NCI-H524 treated with DMSO at 0.1 percent for 48 hours (cell line): Measurements from ENCODE around the gene RHCG.

Experiments used
- DNase-seq: peaks from one replicate; lab custom pipeline; 2025; lab: John Stamatoyannopoulos, UW

RHCG gene

DNA sequence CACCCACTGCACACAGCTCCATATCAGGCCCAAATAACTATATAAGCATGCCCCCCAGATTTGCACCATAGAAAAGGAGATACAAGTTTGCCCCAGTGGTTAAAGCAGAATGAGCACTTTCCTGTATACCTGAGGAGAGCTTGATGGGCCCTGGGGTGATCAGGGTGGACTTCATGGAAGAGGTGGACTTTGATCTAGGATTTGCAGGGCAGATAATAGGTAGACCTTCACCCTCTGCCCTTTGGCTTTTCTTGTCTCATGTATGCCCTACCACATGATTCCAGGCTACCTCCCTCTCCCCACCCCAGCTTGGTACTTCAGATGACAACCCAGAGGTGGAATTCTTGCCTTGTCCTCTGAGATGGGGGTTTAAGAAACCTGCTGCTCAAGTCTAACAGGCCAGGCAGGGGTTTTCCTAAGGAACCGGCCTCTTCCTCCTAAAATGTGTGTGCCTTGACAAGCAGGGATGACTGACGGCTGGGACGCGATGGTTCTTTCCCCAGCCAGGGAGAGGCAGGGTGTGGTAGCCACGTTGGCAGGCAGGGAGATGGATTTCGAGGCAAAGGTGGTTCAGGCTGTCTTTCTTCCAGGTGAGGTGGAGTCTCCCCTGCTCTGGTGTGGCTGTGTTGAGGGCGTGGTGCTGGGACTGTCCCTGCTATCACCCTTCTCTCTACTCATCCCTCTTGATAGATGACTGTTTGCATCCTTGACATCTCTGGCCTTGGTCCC is 6.6 kb upstream of the RHCG start:
- DNase-seq, result no peak

DNA sequence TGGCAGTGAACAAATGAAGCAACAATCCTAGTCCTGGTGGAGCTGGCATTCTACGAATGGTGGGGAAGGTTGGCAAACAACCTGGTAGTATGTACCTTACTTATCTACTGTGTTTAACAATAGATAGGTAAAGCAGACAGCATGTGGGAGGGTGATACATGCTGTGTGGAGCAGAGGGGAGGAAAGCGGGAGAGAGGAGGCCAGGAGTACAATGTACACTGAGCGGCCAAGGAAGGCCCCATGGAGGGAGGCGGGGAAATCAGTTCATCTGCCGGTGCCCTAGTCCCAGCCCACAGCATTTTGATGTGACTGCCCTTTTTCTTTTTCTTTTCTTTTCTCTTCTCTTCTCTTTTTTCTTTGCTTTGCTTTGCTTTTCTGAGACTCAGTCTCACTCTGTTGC is 5.3 kb upstream of the RHCG start:
- DNase-seq, result no peak

DNA sequence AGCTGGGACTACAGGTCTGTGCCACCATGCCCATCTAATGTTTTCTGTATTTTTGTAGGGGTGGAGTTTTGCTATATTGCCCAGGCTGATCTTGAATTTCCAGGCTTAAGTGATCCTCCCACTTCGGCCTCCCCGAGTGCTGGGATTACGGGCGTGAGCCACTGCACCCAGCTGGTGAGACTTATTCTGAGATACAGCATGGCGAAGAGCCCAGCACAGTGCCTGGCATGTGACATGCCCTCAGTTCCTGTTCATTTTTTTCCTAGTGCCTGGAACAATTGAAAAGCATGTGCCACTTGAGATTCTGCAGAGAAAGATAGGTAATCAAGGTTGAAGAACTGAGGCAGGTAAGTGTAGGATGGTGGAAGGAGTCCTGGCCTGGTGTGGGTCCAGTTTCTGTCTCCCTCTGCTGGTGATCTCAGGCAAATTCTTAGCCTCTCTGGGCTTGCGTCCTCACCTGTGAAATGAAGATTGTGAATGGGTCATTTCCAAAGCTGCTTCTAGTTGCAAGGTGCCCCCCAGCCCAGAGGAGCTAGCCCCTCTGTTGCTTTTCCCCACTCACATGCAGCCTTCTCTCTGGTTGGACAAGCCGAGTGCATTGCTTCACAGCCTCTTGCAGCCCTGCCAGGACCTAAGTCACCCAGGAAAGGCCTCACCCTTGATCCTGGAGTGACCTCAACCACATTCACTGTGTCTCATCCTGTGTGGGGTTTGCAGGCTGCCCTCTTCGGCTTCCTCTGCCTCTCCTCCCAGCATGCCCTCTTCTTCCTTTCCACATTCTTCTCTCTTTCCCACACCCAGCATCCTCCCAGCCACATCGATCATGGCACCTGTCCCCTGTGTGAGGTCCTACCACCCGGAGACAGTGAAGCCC is 4.3 kb upstream of the RHCG start:
- DNase-seq, result no peak

DNA sequence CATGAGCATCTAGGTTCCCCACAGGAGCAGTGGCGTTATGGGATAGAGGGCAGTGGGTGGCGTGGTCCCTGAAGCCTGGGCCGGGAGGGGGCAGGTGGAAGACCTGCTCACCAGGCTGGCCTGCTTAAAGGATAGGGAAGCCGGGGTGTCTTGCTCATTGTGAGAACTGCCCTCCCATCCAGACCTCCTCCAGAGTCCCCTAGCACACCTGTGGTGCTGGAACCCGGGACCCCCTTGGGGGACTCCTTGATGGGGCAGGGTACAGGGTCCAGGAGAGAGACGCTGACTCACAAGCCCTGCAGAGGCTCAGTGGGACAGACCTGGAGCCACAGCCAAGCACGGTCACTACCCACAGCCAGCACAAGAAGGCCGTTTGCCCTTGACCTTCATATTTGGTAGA is 2.8 kb upstream of the RHCG start:
- DNase-seq, result no peak

DNA sequence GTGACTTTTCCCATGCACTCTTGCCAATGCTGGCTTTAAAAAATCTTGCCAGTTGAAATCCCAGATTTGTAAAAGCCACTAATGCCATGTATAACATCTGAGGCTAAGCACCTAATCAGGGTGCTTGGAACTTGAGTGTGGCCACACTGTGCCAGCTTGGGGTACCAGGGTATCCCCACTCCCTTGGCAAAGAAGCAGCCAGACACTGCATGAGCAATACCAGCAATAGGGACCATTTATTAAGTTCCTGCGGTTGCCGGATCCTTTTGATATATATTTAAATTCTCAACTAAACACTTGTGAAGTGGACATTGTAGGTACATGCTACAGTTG is 2.2 kb upstream of the RHCG start:
- DNase-seq, result no peak

DNA sequence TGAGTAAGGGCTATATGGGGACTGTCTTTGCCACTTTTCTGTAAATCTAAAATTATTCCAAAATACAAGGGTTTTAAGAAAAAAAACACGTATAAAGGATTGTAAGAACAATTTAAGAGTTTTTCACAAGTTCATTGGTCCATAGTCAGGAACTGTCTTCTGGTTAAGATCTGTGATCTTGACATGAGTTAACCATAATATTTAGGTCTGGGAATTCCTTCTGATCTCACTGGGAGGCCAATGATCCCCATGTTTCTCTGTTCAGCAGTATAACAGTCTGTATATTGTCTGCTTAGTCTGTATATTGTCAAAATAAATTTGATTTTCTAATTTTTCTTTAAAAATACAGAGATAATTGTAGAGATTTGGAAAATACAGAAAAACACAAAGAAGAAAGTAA is 848 bp upstream of the RHCG start:
- no peak for DNase-seq

DNA sequence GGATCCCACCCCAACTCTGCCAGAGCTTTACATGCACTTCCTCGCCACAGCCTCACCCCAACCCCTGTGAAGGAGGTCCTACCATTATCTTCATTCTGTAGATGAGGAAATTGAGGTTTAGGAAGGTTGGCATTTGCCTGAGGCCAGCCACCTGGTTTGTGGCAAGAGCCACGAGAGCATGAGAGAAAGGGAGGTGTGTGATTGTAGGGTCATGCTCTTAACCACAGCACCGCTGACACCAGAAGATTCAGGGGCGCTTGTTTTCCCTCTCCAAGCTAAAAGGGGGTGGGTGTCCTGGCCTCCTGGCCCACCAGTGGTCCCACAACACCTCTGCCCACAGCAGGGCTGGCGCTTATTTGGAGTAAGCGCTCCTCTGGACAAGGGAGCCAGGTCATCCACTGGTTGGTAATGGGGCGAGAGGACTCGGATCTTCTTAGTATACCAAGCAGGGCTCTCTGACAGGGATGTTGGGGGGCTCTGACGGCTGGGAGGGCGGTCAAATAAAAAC is 691 bp downstream of the RHCG start:
- no peak for DNase-seq

DNA sequence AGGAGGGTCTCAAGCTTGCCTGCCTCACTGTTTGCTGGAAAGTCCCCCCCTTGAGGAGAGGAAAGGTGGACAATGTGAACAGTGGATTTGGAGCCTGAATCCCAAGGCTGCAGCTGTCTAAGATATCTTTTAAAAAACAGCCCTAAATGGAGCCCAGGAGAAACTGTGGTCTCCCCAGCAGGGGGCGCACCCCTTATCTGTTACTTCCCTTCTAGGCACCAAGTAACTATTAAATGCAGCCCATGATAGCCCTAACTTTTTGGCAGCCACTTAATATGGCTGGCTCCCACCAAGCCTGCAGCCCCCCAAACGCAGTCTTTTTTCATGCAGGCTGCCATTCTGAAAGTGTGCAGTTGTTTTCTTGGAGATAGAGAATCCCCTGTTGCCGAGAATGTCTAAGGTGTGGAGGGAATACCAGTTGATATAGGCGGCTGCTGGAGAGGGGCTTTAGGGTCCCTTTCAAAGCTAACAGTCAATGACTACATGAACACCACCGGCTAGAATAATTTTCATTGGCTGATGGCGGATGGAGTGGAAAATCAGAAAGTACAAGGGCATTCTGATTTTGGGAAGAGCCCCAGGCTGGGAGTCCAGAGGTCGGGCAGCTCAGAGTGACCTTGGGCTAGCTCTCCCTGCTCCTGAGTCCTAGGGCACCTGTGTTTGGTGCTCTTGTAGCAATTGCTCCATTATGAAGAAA is 1.3 kb downstream of the RHCG start:
- DNase-seq, result no peak

DNA sequence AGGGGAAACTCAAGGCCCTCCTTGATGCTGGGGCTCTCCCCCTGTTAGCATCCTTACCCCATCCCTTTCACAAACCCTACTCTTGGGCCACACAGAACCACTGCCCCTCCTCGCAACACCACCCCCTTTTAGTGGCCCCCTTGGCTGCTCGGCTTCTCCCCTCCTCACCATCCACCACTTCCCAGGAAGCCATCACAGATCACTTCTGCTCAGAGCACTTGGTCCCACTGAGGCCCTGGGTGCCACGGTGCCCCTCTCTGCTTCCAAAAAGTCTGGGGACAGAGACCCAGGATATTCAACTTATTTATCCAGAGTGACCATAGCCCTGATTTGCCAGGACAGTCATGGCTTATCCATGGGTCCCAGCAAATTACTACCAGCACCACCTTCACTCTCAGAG is 2.4 kb downstream of the RHCG start:
- DNase-seq, result no peak

DNA sequence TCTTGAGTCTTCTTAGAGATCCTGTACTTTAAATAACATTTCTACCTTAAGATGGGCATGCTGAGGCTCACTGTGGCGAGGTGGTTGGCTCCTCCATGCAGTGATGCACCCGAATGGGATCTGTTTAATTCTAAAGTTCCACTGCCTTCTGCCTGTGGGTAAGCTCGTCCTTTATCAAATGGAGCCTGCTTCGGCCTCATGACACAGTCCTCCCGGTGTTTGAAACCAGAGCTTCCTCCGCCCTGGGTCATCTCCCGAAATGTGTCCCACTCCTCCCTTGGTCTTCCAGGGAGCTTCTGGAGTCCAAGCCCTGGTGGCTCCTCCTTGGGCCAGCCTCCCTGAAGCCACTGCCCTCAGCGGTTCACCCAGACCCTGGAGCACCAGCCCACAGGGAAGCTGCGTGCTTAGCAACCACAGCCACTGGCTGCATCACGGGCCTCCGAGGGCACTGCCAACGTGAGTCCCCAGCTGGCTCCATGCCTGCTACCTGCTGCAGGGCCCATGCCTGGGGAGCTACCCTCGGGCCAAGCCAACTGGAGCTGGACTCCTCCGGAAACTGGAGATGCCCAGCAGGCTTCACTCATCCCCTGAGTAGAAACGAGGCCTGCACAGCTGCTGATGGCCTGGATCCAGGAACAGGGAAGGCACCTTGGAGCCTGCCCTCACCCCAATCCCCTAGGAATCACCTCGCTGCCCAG is 3.3 kb downstream of the RHCG start:
- DNase-seq, result no peak

DNA sequence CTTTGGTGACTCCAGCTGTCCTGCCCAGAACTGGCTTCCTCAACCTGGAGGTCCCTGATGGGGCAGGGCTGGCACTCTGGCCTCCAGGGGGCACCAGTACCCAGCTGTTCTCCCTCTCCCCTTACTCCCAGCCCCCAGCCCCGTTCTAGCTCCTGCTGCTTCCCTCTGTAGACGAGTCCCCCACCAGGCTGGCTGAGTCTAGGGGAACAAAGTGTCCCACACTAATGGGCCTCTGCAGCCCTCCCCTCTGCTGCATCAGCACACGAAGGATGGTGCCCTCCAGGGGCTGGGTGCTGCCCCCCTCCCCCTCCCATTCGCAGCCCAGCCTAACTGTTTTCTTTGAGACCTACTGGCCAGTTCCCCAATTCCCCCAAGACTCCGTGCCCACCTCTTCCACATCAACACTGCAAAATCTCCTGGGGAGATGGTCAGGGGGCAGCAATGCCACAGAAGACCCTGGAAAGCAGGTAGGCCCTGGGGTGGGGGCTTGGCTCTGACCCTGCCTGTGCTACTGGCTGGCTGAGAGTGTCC is 4.2 kb downstream of the RHCG start:
- no peak for DNase-seq

DNA sequence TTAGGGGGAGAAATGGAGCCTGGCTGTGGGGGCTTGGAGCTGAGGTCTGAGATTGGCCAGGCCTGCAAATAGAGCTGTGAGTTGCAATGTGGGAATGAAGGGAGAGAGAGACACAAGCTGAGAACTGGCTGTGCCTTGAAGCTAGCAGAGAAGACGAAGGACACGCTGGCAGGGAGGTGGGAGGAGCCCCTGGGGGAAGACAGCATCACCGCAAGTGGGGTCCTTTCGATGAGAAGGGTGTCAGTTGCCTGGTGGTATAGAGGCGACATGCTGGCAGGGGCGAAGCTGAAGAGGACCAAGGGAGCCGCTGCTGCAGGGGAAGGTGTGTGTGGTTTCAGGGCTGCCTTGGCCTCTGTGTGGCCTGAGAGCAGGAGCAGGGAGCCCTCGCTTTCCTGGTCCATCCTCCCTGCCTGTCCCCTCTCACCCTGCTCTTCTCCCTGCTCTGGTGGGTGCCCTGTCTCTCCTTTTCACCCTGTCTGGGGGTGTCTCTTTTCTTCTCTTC is 5.5 kb downstream of the RHCG start:
- no peak for DNase-seq

DNA sequence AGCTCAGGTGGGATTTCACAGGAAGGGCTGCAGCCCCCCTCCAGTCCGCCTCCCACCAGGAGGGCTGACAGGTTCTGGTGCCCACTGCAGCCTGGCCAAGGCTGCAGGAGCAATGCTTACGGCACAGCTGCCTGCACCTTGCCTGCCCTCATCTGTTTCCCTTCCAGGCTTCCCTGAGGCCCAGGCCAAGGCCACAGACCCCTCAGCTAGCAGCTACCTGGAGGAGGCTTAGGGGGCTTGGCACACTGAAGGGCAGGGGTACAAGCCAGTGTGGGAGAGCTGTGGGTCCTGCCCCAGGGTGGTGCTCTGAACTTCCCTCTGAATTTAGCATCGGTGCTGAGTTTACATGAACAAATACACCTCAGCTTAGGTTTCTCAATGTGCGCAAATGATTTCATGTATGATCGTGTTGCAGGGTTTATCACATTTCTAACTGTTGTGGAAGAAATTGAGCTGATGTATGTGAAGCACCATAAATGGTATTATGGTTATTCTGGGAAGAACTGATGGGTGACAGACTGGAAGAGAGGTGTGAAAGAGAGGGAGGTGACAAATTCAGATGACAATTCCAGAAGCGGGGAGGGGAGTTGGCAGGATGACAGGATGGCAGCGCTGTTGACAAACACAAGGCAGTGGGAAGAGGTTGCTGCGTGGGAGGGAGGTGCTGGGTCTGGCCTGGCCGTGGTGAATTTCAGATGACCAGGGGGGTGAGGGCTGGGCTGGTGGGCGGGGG is 6.1 kb downstream of the RHCG start:
- DNase-seq, result no peak

DNA sequence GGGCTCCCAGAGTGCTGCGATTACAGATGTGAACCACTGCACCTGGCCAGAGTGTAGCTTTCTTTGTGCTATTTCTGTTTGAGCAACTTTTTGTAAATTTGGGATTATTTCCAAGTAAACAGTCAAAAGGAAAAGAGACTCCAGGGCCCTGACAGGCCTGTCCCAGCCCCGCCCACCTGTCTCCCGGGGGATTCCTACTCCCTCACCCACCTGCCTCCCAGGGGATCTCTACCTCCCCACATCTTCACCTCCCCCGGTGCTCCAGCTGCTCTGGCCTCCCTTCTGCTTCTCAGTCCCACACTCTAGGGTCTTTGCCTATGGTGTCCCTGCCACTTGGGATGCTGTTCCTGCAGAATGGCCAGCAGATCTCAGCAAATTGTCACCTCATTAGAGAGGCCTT is 7.0 kb downstream of the RHCG start:
- no peak for DNase-seq

DNA sequence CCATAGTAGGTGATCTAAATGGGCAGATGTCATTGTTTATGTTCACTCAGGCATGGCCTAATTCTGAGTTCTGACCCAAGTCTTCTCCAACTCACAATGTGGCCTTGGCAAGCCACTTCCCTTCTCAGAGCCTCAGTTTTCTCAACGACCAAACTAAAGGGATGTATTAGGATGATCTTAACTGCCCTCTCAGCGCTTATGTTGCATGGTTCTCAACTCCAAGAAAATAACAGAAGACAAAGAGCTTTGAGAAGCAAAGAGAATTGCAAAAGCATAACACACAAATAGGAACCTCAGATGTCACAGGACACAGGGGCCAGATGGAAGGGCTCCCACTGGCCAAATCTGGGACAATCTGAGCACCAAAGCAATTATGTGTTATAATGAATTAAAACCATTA is 8.6 kb downstream of the RHCG start:
- DNase-seq, result no peak

DNA sequence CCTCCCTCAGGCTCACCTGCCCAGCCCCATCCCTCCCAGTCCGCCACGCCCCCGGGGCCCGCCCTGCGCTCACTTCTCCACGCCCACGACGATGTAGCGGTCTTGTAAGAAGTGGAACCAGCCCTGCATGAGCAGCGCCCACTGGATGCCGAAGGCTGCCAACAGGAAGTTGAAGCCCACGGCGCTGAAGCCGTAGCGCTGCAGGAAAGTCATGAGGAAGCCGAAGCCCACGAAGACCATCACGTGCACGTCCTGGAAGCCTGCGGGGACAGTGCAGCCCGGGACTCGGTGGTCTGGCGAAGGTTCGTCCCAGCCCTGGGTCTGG is 9.7 kb downstream of the RHCG start:
- no peak for DNase-seq

DNA sequence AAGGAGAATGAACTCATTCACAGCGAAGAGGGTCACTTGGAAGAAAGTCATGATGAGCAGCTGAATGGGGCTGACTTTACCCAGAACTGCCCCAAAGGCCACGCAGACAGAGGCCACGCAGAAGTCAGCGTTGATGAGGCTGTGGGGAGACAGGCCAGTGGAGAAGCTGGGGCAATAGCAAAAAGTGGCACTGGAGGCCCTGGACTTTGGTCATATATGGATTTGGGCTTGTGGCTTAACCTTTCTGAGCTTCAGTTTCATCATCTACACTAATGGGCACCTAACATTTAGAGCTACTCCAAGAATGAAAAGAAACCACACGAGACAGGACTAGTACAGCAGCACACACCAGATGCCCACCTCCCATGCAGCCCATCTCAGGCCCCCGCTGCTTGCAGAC is 13.3 kb downstream of the RHCG start:
- no peak for DNase-seq

DNA sequence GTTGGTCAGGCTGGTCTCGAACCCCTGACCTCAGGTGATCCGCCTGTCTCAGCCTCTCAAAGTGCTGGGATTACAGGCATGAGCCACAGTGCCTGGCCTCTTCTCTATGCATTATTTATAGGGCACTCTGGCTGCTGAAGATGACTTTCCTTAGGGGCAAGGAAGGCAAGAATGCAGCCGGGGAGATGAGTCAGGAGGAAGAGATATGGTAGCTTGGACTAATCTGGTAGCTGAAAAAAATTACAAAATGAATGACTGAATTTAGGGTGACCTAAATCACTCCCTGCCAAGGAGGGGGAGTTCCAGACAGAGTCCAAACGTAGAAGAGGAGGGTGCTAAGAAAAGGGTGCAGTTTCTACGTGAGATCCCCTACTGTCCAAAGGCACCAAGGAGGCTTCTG is 14.2 kb downstream of the RHCG start:
- no peak for DNase-seq

DNA sequence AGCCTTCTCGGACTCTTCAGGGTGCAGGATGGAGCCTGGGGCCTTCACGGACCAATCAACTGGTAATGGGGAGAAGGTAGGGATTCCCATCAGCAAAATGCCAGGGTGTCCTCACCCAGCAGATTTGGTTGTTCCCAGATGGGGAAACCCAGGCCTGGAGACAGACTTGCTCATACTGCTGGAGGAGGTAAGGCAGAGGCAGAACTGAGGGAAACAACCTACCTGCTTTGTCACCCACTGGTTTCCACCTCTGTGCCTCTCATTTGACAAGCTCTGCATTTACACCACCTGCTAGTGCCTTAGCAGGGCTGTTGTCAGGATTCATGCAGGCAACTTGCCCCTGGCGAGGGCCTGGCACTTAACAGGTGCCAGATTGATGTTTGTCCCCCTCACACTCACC is 15.9 kb downstream of the RHCG start:
- no peak for DNase-seq

DNA sequence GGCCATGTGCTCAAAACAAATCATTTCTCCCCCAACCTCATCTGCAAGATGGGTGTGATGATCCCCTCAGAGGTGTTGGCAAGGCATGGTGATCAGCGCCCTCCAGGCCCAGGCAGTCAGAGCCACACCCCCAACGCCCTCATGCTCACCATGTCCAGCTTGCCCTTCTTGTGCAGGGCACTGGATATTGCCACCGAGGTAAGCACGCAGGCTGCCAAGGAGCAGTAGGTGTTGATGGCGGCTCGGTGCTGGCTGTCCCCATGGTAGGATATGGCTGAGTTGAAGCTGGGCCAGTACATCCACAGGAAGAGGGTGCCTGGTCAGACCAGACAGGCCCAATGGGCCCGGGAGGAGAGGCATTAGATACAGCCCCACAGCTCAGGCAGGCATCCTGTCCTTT is 17.2 kb downstream of the RHCG start:
- DNase-seq, result no peak
